ENCODE results near the gene GNG14. TPM values are rescaled to one million over a fixed set of nuclear protein-coding genes. Genes with fewer than 3 reads are reported as not detected.

GNG14 gene
- total RNA-seq, 1 experiment from 2014 or later = not detected

DNA sequence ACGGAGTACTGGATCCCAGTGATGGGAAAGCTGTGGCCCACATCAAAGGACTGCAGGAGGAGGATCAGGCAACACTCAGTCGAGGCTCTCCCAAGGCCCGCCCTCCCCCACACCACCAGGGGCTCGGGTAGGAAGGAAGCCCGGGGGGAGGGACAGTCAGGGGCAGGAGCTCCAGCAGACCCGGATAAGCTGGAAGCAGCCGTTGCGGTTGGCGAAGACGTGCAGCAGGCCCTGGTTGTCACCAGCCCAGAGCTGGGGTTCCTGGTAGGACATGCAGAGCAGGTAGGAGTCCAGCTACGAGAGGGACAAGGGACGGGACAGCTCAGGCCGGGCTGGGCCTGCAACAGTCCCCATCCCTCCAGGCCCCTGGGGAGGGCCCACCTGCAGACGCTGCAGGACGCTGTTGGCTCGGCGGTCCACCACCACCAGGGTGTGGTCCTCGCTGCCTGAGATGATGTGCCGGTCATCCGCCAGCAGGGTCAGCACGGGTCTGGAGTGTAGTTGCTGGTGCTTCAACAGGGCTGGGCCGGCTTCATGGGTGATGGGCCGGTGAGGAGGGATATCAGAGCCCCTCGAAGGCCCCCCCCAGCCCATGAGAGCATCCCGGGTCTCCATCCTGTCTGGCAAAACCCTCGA lies 1.9 kb downstream of the GNG14 start:
- CTCF ChIA-PET = no interaction called here
- Histone ChIP-seq H3K4me3 (replicated peaks in 1 of 2; ENCODE audit: low read depth in 1 of 2, low read length in 2 of 2) (no peak overlapping the region), H3K9ac (ENCODE audit: low read length) (no peak overlapping the region), H3K27me3 (ENCODE audit: insufficient read depth, low read length) (no peaks in the 10 kb centered on the region), H2AFZ (ENCODE audit: low read depth, low read length, poor library complexity, severe bottlenecking) (no peak overlapping the region), H3K9me3 (ENCODE audit: control insufficient read depth in 1 of 2, insufficient read depth in 1 of 2, low read depth in 1 of 2, low read length in 2 of 2) (no peaks in the 10 kb centered on the region), H3K36me3 (ENCODE audit: control insufficient read depth in 1 of 2, insufficient read depth in 2 of 2, low read length in 2 of 2) (no peaks in the 10 kb centered on the region; a peak in 1 of 4 replicates), H3K27ac (ENCODE audit: low read depth, low read length) (no peak overlapping the region), H3K79me2 (ENCODE audit: insufficient read depth, low read length) (no peaks in the 10 kb centered on the region), H3K9me2 (ENCODE audit: insufficient read depth) (no peaks in the 10 kb centered on the region), H4K20me1 (ENCODE audit: insufficient read depth) (no peaks in the 10 kb centered on the region), H3K4me2 (ENCODE audit: low read length) (no peak overlapping the region), H3K4me1 (ENCODE audit: control insufficient read depth in 1 of 2, insufficient read depth in 2 of 2, low read length in 2 of 2) (no peaks in the 10 kb centered on the region)
- BruUV-seq (replicated peaks) = no TSS peak
- ATAC-seq (peak; percentile 10; the same call in 1 of the 2 replicates), DNase-seq (ENCODE audit: low read depth, low spot score) (no peak)
- intact Hi-C loops (cut with micrococcal nuclease) = no loop called here
- TF ChIP-seq ZNF274 (IDR thresholded peaks at IDR 0.05; ENCODE audit: low read depth, low read length) (no peak), SRF (IDR thresholded peaks at IDR 0.05; ENCODE audit: low read depth) (no peak), ELF1 (IDR thresholded peaks at IDR 0.05; ENCODE audit: borderline replicate concordance, low read depth) (no peak), TCF7L2 (IDR thresholded peaks at IDR 0.05; ENCODE audit: borderline replicate concordance, extremely low read depth, insufficient read depth, insufficient read length) (no peak), JUND (IDR thresholded peaks at IDR 0.05) (no peak), SP1 (IDR thresholded peaks at IDR 0.05; ENCODE audit: low read depth) (no peak), POLR2A (IDR thresholded peaks at IDR 0.05; ENCODE audit: borderline replicate concordance, extremely low read depth, insufficient read depth, insufficient read length) (no peak), ZFX (IDR thresholded peaks at IDR 0.05) (no peak), CEBPB (IDR thresholded peaks at IDR 0.05; ENCODE audit: low read depth) (no peak), FOSL1 (IDR thresholded peaks at IDR 0.05; ENCODE audit: low read depth) (no peak), RAD21 (IDR thresholded peaks at IDR 0.05; ENCODE audit: low read depth) (no peak), EZH2 (IDR thresholded peaks at IDR 0.05) (no peak), EGR1 (IDR thresholded peaks at IDR 0.05; ENCODE audit: low read depth) (no peak), CBX3 (IDR thresholded peaks at IDR 0.05; ENCODE audit: low read depth) (no peak), SIN3A (IDR thresholded peaks at IDR 0.05; ENCODE audit: low read depth) (no peak)
- TF ChIP-seq, protein P1, sequence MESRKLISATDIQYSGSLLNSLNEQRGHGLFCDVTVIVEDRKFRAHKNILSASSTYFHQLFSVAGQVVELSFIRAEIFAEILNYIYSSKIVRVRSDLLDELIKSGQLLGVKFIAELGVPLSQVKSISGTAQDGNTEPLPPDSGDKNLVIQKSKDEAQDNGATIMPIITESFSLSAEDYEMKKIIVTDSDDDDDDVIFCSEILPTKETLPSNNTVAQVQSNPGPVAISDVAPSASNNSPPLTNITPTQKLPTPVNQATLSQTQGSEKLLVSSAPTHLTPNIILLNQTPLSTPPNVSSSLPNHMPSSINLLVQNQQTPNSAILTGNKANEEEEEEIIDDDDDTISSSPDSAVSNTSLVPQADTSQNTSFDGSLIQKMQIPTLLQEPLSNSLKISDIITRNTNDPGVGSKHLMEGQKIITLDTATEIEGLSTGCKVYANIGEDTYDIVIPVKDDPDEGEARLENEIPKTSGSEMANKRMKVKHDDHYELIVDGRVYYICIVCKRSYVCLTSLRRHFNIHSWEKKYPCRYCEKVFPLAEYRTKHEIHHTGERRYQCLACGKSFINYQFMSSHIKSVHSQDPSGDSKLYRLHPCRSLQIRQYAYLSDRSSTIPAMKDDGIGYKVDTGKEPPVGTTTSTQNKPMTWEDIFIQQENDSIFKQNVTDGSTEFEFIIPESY (IDR thresholded peaks at IDR 0.05; ENCODE audit: extremely low read depth, insufficient replicate concordance, low read length) = no peak
- TF ChIP-seq, protein P2, sequence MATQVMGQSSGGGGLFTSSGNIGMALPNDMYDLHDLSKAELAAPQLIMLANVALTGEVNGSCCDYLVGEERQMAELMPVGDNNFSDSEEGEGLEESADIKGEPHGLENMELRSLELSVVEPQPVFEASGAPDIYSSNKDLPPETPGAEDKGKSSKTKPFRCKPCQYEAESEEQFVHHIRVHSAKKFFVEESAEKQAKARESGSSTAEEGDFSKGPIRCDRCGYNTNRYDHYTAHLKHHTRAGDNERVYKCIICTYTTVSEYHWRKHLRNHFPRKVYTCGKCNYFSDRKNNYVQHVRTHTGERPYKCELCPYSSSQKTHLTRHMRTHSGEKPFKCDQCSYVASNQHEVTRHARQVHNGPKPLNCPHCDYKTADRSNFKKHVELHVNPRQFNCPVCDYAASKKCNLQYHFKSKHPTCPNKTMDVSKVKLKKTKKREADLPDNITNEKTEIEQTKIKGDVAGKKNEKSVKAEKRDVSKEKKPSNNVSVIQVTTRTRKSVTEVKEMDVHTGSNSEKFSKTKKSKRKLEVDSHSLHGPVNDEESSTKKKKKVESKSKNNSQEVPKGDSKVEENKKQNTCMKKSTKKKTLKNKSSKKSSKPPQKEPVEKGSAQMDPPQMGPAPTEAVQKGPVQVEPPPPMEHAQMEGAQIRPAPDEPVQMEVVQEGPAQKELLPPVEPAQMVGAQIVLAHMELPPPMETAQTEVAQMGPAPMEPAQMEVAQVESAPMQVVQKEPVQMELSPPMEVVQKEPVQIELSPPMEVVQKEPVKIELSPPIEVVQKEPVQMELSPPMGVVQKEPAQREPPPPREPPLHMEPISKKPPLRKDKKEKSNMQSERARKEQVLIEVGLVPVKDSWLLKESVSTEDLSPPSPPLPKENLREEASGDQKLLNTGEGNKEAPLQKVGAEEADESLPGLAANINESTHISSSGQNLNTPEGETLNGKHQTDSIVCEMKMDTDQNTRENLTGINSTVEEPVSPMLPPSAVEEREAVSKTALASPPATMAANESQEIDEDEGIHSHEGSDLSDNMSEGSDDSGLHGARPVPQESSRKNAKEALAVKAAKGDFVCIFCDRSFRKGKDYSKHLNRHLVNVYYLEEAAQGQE (IDR thresholded peaks at IDR 0.05; ENCODE audit: low read depth) = no peak
- TF ChIP-seq, protein P3, sequence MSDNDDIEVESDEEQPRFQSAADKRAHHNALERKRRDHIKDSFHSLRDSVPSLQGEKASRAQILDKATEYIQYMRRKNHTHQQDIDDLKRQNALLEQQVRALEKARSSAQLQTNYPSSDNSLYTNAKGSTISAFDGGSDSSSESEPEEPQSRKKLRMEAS (IDR thresholded peaks at IDR 0.05) = no peak
- TF ChIP-seq, protein P4, sequence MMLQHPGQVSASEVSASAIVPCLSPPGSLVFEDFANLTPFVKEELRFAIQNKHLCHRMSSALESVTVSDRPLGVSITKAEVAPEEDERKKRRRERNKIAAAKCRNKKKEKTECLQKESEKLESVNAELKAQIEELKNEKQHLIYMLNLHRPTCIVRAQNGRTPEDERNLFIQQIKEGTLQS (IDR thresholded peaks at IDR 0.05) = no peak
- POLR2A ChIA-PET = no interaction called here
- RAD21 ChIA-PET (ENCODE audit: low non-redundant PET in 1 of 2, low total read pairs in 2 of 2, uncharacterized antibody in 2 of 2, unreplicated experiment in 2 of 2) = no interaction called here
